ENCODE results near the gene SIRPD.

- TF ChIP-seq, protein P1, sequence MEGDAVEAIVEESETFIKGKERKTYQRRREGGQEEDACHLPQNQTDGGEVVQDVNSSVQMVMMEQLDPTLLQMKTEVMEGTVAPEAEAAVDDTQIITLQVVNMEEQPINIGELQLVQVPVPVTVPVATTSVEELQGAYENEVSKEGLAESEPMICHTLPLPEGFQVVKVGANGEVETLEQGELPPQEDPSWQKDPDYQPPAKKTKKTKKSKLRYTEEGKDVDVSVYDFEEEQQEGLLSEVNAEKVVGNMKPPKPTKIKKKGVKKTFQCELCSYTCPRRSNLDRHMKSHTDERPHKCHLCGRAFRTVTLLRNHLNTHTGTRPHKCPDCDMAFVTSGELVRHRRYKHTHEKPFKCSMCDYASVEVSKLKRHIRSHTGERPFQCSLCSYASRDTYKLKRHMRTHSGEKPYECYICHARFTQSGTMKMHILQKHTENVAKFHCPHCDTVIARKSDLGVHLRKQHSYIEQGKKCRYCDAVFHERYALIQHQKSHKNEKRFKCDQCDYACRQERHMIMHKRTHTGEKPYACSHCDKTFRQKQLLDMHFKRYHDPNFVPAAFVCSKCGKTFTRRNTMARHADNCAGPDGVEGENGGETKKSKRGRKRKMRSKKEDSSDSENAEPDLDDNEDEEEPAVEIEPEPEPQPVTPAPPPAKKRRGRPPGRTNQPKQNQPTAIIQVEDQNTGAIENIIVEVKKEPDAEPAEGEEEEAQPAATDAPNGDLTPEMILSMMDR (conservative IDR thresholded peaks at IDR 0.05; ENCODE audit: low read length), result peak; percentile 100
- TF ChIP-seq EZH2phosphoT487 (IDR thresholded peaks at IDR 0.05; ENCODE audit: borderline replicate concordance, low read depth, low read length), result no peak
Measured at GRCh38 chr20:1503564-1504227, 53.8 kb downstream of the SIRPD start.
